Measurements from ENCODE around the gene SUCLG1. TPM values are rescaled to one million over a fixed set of nuclear protein-coding genes. Genes with fewer than 3 reads are reported as not detected.

Gene SUCLG1
- polyA plus RNA-seq, 1 of the 3 experiments (the other 2 are of a cell fraction): 32.7 TPM

DNA sequence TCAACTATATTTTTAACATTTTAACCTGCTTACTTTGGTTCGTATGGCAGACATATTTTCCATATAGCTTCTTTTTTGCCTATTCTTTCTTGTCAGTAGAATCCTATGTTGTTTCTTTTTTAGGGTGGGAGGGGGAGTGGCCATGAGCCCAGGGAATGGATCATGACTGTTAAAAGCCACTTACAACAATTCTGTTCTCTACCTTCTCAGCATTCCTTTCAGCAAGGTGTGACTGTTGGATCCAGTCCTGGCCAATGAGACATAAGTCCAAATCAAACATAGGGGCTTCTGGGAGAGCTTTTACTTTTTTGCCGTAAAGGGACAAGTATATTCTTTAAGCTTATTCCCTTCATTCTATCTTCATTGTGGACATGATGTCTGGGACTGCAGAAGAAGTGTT, 32.2 kb upstream of the SUCLG1 start:
- no peaks in the 10 kb centered on the region for H3K9me2 ChIP-seq
- H3F3A ChIP-seq (replicated peaks; ENCODE audit: insufficient read depth): peaks cover 10% of the 10 kb centered on the region
- H3K9ac ChIP-seq: no peak overlapping the region
- H3K27me3 ChIP-seq (ENCODE audit: insufficient read depth): no peaks in the 10 kb centered on the region
- H3K4me2 ChIP-seq: no peak overlapping the region
- peaks cover 0 to 8% of the 10 kb centered on the region in 2 experiments; a peak in 1 of 4 replicates for H3K4me1 ChIP-seq (ENCODE audit: control insufficient read depth in 1 of 2, insufficient read depth in 2 of 2, low read depth in 1 of 2, low read length in 1 of 2)
- no peaks in the 10 kb centered on the region for H4K20me1 ChIP-seq (ENCODE audit: insufficient read depth)
- H3K27ac ChIP-seq (ENCODE audit: low read depth in 2 of 2, low read length in 1 of 2): no peak overlapping the region
- no peak for TF ChIP-seq POLR2AphosphoS5 (IDR thresholded peaks at IDR 0.05; ENCODE audit: low read depth, low read length)
- TF ChIP-seq RCOR1 (IDR thresholded peaks at IDR 0.05; ENCODE audit: low read length): no peak
- TF ChIP-seq MEF2A (IDR thresholded peaks at IDR 0.05; ENCODE audit: borderline replicate concordance, low read depth): no peak
- no peak for TF ChIP-seq REST (IDR thresholded peaks at IDR 0.05; ENCODE audit: low read depth, low read length)
- no peak for TF ChIP-seq RXRA (IDR thresholded peaks at IDR 0.05; ENCODE audit: borderline replicate concordance, low read depth)
- TF ChIP-seq NFIC (IDR thresholded peaks at IDR 0.05; ENCODE audit: borderline replicate concordance): no peak
- TF ChIP-seq EP300 (IDR thresholded peaks at IDR 0.05; ENCODE audit: borderline replicate concordance in 1 of 2, low read depth in 1 of 2, low read length in 1 of 2): no peak
- no peak for TF ChIP-seq FOSL2 (IDR thresholded peaks at IDR 0.05; ENCODE audit: borderline replicate concordance, low read depth)
- TF ChIP-seq JUND (IDR thresholded peaks at IDR 0.05): no peak
- TF ChIP-seq TEAD4 (IDR thresholded peaks at IDR 0.05; ENCODE audit: borderline replicate concordance, insufficient read depth): no peak
- no peak for TF ChIP-seq YY1 (IDR thresholded peaks at IDR 0.05; ENCODE audit: low read depth)
- TF ChIP-seq, protein P1, sequence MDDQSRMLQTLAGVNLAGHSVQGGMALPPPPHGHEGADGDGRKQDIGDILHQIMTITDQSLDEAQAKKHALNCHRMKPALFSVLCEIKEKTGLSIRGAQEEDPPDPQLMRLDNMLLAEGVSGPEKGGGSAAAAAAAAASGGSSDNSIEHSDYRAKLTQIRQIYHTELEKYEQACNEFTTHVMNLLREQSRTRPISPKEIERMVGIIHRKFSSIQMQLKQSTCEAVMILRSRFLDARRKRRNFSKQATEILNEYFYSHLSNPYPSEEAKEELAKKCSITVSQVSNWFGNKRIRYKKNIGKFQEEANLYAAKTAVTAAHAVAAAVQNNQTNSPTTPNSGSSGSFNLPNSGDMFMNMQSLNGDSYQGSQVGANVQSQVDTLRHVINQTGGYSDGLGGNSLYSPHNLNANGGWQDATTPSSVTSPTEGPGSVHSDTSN (IDR thresholded peaks at IDR 0.05): no peak
- CTCF ChIA-PET: interaction anchor here (0.8 to 3.7 kb wide), 3 partner anchors 139 to 527 kb away, joined by 3 to 22 read pairs (median 3); no protein-coding TSS in a partner anchor
- 38% methylated on average over 2 of the region's 2 CpGs for WGBS (ENCODE audit: low lambda C conversion rate)
- H3K36me3 ChIP-seq (replicated peaks in 1 of 2; ENCODE audit: control insufficient read depth in 1 of 2, insufficient read depth in 2 of 2, low read length in 1 of 2): no peaks in the 10 kb centered on the region
- POLR2A ChIA-PET: no interaction called here
- no peak for DNase-seq
- no peak overlapping the region for H3K4me3 ChIP-seq (ENCODE audit: low read depth in 2 of 2, low read length in 1 of 2)
- H3K9me3 ChIP-seq: no peaks in the 10 kb centered on the region
- no peak overlapping the region for H2AFZ ChIP-seq (ENCODE audit: low read depth)
- H3K79me2 ChIP-seq (ENCODE audit: insufficient read depth): no peaks in the 10 kb centered on the region

GRCh38 chr2:84487298-84487996, 28.4 kb upstream of the SUCLG1 start:
- no peak overlapping the region for H2AFZ ChIP-seq (ENCODE audit: low read depth)
- no peak overlapping the region for H3K9ac ChIP-seq
- DNase-seq: no peak
- H3K4me1 ChIP-seq (ENCODE audit: control insufficient read depth in 1 of 2, insufficient read depth in 2 of 2, low read depth in 1 of 2, low read length in 1 of 2): no peaks in the 10 kb centered on the region
- POLR2A ChIA-PET: no interaction called here
- no peak overlapping the region for H3K4me2 ChIP-seq
- no peaks in the 10 kb centered on the region for H3K79me2 ChIP-seq (ENCODE audit: insufficient read depth)
- H3F3A ChIP-seq (replicated peaks; ENCODE audit: insufficient read depth): no peaks in the 10 kb centered on the region
- H3K9me3 ChIP-seq: no peaks in the 10 kb centered on the region
- TF ChIP-seq FOXJ3 (CRISPR knock-in tag; IDR thresholded peaks at IDR 0.05): no peak
- H3K9me2 ChIP-seq: no peaks in the 10 kb centered on the region
- no peaks in the 10 kb centered on the region for H3K36me3 ChIP-seq (replicated peaks in 1 of 2; ENCODE audit: control insufficient read depth in 1 of 2, insufficient read depth in 2 of 2, low read length in 1 of 2)
- H4K20me1 ChIP-seq (ENCODE audit: insufficient read depth): no peaks in the 10 kb centered on the region
- no peaks in the 10 kb centered on the region for H3K27me3 ChIP-seq (ENCODE audit: insufficient read depth)
- CTCF ChIA-PET: no interaction called here
- WGBS (ENCODE audit: low lambda C conversion rate): 31% methylated on average over 3 of the region's 3 CpGs
- H3K27ac ChIP-seq (ENCODE audit: low read depth in 2 of 2, low read length in 1 of 2): no peak overlapping the region
- H3K4me3 ChIP-seq (ENCODE audit: low read depth in 2 of 2, low read length in 1 of 2): no peak overlapping the region

Data from SK-N-SH (cell line).